Uterus (tissue), 4 donors: ENCODE results near the gene GPR162. TPM values are rescaled to one million over a fixed set of nuclear protein-coding genes. Genes with fewer than 3 reads are reported as not detected.

Experiments
- DNase-seq, 2 donors: peaks; one replicate each; pipeline ENCODE4 v3.0.0-alpha.2; 2019 to 2020
- H3K27ac ChIP-seq, 2 donors: fragments of 200-600 bp; sonication (generic); 1 replicate in 1 of 2; 2 replicates in 1 of 2; pipeline ENCODE4 v1.5.1; 2016 to 2018
- H3K27me3 ChIP-seq, 2 donors: fragments of 200-600 bp; sonication (generic); one replicate each; pipeline ENCODE4 v1.5.1; 2018 to 2019; ENCODE audit warnings: control low read depth in 1 of 2
- H3K36me3 ChIP-seq, 2 donors: fragments of 200-600 bp; sonication (generic); one replicate each; pipeline ENCODE4 v1.5.1; 2019; ENCODE audit warnings: control low read depth in 1 of 2
- H3K4me1 ChIP-seq, 2 donors: fragments of 200-600 bp; sonication (generic); one replicate each; pipeline ENCODE4 v1.5.1; 2018 to 2019; ENCODE audit warnings: control low read depth in 1 of 2
- H3K4me3 ChIP-seq, 2 donors: fragments of 200-600 bp; sonication (generic); 1 replicate in 1 of 2; 2 replicates in 1 of 2; pipeline ENCODE4 v1.5.1; 2018 to 2019; ENCODE audit warnings: mild to moderate bottlenecking in 1 of 2
- H3K9me3 ChIP-seq, 2 donors: fragments of 200-600 bp; sonication (generic); one replicate each; pipeline ENCODE4 v1.5.1; 2019; ENCODE audit warnings: control low read depth in 1 of 2
- CTCF ChIP-seq, 4 experiments: fragments of 200-600 bp in 2 of 4; fragments of 450-650 bp in 2 of 4; sonication (generic) in 2 of 4; IDR thresholded peaks; one replicate each; pipeline ENCODE4 v1.5.1; 2016 to 2019; ENCODE audit warnings: antibody characterized with exemption in 4 of 4, mild to moderate bottlenecking in 2 of 4, moderate library complexity in 1 of 4
- POLR2A ChIP-seq, 2 donors: fragments of 450-650 bp; IDR thresholded peaks; one replicate each; pipeline ENCODE4 v1.6.1; 2016; ENCODE audit warnings: antibody characterized with exemption in 2 of 2, mild to moderate bottlenecking in 1 of 2, moderate library complexity in 1 of 2
- intact Hi-C: fragments of 100-400 bp; cut with DNase I; formaldehyde crosslinking; loops from one replicate; pipeline ENCODE4 v1.15.1; 2023; ENCODE audit warnings: low total_unique reads
- total RNA-seq, 4 donors: library from RNA; depleted of rRNA in 3 of 4; stranded (reverse); fragments of >200 nt in 3 of 4; gene quantifications; one replicate each; pipeline versions ENCODE4 v1.1.0 to v1.2.4, GENCODE V29; 2014 to 2023
- donor health status: DM: yes; HTN: yes; CAD: no.

The GPR162 gene
- total RNA-seq, 4 donors from 2014 or later, result 0.29 to 23.1 (median 3.4) TPM

GRCh38 chr12:6774499-6775062 is 47.0 kb upstream of the GPR162 start:
- Histone ChIP-seq H3K4me3 (no peak overlapping the region), H3K4me1 (no peaks in the 10 kb centered on the region), H3K27me3 (no peaks in the 10 kb centered on the region), H3K27ac (peak overlapping the region; percentile 74 to 98), H3K36me3 (no peaks in the 10 kb centered on the region), H3K9me3 (no peaks in the 10 kb centered on the region)
- intact Hi-C loops, result no loop called here
- TF ChIP-seq CTCF (IDR thresholded peaks at IDR 0.05) (no peak), POLR2A (IDR thresholded peaks at IDR 0.05) (no peak)
- DNase-seq, result no peak

GRCh38 chr12:6775185-6776174 is 46.1 kb upstream of the GPR162 start:
- Histone ChIP-seq H3K9me3 (no peaks in the 10 kb centered on the region), H3K27me3 (no peaks in the 10 kb centered on the region), H3K27ac (no peak overlapping the region), H3K4me3 (no peak overlapping the region), H3K36me3 (no peaks in the 10 kb centered on the region), H3K4me1 (no peaks in the 10 kb centered on the region)
- TF ChIP-seq POLR2A (IDR thresholded peaks at IDR 0.05) (no peak), CTCF (IDR thresholded peaks at IDR 0.05) (no peak)
- DNase-seq, result no peak
- intact Hi-C loops, result no loop called here

GRCh38 chr12:6777386-6777785 is 44.2 kb upstream of the GPR162 start:
- TF ChIP-seq CTCF (IDR thresholded peaks at IDR 0.05), result no peak
- no peak for TF ChIP-seq POLR2A (IDR thresholded peaks at IDR 0.05)
- no peaks in the 10 kb centered on the region for H3K9me3 ChIP-seq
- no peak overlapping the region for H3K4me3 ChIP-seq
- no peak for DNase-seq
- H3K4me1 ChIP-seq, result no peaks in the 10 kb centered on the region
- no peaks in the 10 kb centered on the region for H3K27me3 ChIP-seq
- peak overlapping the region; percentile 83 to 84 for H3K27ac ChIP-seq
- intact Hi-C loops, result no loop called here
- H3K36me3 ChIP-seq, result no peaks in the 10 kb centered on the region

GRCh38 chr12:6778217-6778573 is 43.4 kb upstream of the GPR162 start:
- intact Hi-C loops, result no loop called here
- DNase-seq, result peak in 1 of 2 donors; percentile 71
- TF ChIP-seq POLR2A (IDR thresholded peaks at IDR 0.05) (no peak), CTCF (IDR thresholded peaks at IDR 0.05) (no peak)
- Histone ChIP-seq H3K4me1 (no peaks in the 10 kb centered on the region), H3K27me3 (no peaks in the 10 kb centered on the region), H3K27ac (peak overlapping the region; percentile 83 to 84), H3K4me3 (peak overlapping the region; percentile 33 to 38), H3K36me3 (no peaks in the 10 kb centered on the region), H3K9me3 (no peaks in the 10 kb centered on the region)
